GM18907 (cell line): Measurements from ENCODE around the gene IL25.
"Not testable (repeated sequence)": the region's sequence is repeated elsewhere in the genome, so short reads cannot be mapped to it uniquely, and the experiment has no call there.

Experiments
- ATAC-seq: cut with Tn5 transposase; IDR thresholded peaks from one replicate; pipeline ENCODE4 v1.9.1; 2021; ENCODE audit warnings: mild to moderate bottlenecking, moderate library complexity; ENCODE audit not compliant: unreplicated experiment

The IL25 gene

GRCh38 chr14:23372509-23372908 is at the start of gene IL25:
Gene IL25, plus strand, starts transcription at chr14:23372809.
- ATAC-seq: no peak

DNA sequence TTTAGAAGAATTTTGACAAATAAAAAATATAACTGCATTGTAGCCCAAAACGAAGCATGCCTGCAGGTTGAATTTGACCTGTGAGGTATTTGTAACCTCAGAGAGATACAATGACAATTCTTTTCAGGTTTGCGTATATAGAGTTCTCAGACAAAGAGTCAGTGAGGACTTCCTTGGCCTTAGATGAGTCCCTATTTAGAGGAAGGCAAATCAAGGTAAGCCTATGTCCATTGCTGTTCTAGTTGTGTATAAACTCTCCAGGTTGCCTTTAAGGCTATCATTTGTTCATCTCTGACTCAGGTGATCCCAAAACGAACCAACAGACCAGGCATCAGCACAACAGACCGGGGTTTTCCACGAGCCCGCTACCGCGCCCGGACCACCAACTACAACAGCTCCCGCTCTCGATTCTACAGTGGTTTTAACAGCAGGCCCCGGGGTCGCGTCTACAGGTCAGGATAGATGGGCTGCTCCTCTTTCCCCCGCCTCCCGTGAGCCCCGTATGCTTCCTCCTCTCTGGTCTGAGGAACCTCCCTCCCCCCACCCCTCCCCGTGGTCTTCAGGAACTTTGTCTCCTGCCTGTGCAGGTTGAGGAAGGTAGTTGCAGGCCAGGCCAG is 48.7 kb upstream of the IL25 start:
- ATAC-seq: no peak

- no peak for ATAC-seq
These were observed 48.2 kb upstream of the IL25 start for GRCh38 chr14:23324455-23324846.

DNA sequence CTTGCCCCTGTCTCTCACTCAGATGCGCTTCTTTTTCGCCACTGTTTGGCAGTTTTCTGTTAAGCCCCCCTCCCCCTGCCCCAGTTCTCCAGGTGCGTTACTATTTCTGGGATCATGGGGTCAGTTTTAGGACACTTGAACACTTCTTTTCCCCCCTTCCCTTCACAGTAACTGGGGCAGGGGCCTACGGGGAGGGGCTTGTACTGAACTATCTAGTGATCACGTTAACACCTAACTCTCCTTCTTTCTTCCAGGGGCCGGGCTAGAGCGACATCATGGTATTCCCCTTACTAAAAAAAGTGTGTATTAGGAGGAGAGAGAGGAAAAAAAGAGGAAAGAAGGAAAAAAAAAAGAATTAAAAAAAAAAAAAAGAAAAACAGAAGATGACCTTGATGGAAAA is 47.6 kb upstream of the IL25 start:
- ATAC-seq: no peak

- ATAC-seq: not testable (repeated sequence)
These were observed 46.9 kb upstream of the IL25 start for GRCh38 chr14:23325746-23326145.

GRCh38 chr14:23326491-23327332 is 45.9 kb upstream of the IL25 start:
- no peak for ATAC-seq

- ATAC-seq: no peak
These were observed 44.5 kb upstream of the IL25 start for GRCh38 chr14:23327947-23328744.

DNA sequence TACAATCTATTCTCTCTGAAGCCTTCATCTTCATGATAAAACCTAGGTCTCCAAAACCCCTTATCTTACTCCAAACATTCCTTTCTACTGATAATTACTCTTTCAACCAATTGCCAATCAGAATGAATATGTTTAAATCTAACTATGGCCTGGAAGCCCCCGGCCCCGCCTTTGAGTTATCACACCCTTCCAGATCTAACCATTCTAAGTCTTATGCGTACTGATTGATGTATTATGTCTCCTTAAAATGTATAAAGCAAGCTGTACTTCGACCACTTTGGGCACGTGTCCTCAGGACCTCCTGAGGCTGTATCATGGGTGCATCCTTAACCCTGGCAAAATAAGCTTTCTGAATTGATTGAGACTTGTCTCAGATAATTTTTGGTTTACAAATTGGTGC is 37.0 kb upstream of the IL25 start:
- no peak for ATAC-seq

DNA sequence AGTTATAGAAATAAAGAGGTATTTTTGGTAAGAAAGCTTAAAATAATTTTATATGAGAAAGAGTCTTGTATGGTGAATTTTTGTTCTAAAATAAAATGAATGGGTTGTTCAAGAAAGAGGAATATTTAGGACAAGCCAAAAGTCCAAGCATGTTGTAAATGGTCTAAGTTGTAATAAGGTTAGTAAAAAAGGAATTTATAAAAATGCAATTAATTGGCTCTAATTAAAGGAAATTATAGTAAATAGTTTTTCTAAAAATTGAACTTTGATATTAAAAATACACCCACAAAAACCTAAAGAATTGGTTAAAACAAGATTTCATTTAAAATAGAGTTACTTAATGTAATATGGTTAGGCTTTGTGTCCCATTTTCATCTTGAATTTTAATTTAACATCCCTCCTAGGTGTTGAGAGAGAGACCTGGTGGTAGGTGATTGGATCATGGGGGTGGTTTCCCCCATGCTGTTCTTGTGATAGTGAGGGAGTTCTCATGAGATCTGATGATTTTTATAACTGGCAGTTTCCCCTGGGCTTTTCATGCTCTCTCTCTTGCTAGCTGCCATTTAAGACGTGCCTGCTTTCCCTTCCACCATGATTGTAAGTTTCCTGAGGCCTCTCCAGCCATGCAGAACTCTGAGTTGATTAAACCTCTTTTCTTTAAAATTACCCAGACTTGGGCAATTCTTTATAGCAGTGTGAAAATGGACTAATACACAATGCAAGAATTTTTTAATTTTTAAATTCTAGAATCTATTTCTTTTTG is 32.9 kb upstream of the IL25 start:
- ATAC-seq: no peak

DNA sequence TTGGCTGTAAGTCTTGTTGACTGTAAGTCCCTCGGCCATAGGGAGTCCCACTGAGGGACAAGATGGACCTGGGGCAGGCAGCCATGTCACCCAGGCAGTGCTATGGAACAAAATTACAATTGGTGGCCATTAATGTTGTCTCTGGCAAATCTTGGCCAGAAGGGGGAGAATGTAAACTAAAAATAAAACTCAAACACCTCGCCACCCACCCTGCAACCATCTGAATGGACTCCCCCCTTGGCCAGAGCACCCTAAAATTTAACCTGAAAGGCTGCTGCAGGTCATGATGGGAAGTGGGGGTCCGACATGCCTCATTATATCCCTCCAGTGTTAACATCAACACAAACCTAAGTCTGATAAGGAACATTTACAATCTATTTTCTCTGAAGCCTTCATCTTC is 28.1 kb upstream of the IL25 start:
- no peak for ATAC-seq

- no peak for ATAC-seq
These were observed 26.5 kb upstream of the IL25 start for GRCh38 chr14:23345987-23346692.

GRCh38 chr14:23346693-23347405 is 25.8 kb upstream of the IL25 start:
- ATAC-seq: no peak

- ATAC-seq: no peak
These were observed 25.0 kb upstream of the IL25 start for GRCh38 chr14:23347406-23348296.

GRCh38 chr14:23348297-23348655 is 24.3 kb upstream of the IL25 start:
- no peak for ATAC-seq

- no peak for ATAC-seq
These were observed 23.3 kb upstream of the IL25 start for GRCh38 chr14:23349156-23349845.

GRCh38 chr14:23351681-23352505 is 20.7 kb upstream of the IL25 start:
- ATAC-seq: no peak
